Measurements from ENCODE around the gene HOXA4.

- TF ChIP-seq CTCF (IDR thresholded peaks at IDR 0.05) (no peak), POLR2A (IDR thresholded peaks at IDR 0.05) (no peak)
These were observed 30.7 kb upstream of the HOXA4 start for GRCh38 chr7:27161214-27161720.
